Trophoblast cell (in vitro differentiated cells and primary cell): Measurements from ENCODE around the gene DIS3L2.

ENCODE experiments used
- DNase-seq, 2 donors: peaks; one replicate each; pipeline ENCODE4 v3.0.0-alpha.2; 2016
- H2AFZ ChIP-seq: 2 replicates; pipeline ENCODE4 v1.6.1; 2013; ENCODE audit warnings: low read length, moderate library complexity, mild to moderate bottlenecking; ENCODE audit not compliant: insufficient read depth, poor library complexity
- H2AK5ac ChIP-seq: 2 replicates; pipeline ENCODE4 v1.6.1; 2013; ENCODE audit warnings: mild to moderate bottlenecking, low read length
- H2BK120ac ChIP-seq: 2 replicates; pipeline ENCODE4 v1.6.1; 2013; ENCODE audit warnings: low read length, mild to moderate bottlenecking, moderate library complexity; ENCODE audit not compliant: insufficient read depth, poor library complexity
- H2BK12ac ChIP-seq: 2 replicates; pipeline ENCODE4 v1.6.1; 2013; ENCODE audit warnings: mild to moderate bottlenecking, low read length, moderate library complexity
- H2BK5ac ChIP-seq: 2 replicates; pipeline ENCODE4 v1.6.1; 2013; ENCODE audit warnings: low read length, low read depth, moderate library complexity, mild to moderate bottlenecking; ENCODE audit not compliant: poor library complexity
- H3K14ac ChIP-seq: 2 replicates; pipeline ENCODE4 v1.6.1; 2013; ENCODE audit warnings: mild to moderate bottlenecking, low read length
- H3K18ac ChIP-seq: 2 replicates; pipeline ENCODE4 v1.6.1; 2013; ENCODE audit warnings: mild to moderate bottlenecking, low read length
- H3K23ac ChIP-seq: 2 replicates; pipeline ENCODE4 v1.6.1; 2013; ENCODE audit warnings: low read length
- H3K27ac ChIP-seq: 2 replicates; pipeline ENCODE4 v1.5.1; 2013; ENCODE audit warnings: low read depth, mild to moderate bottlenecking, inconsistent platforms, low read length, moderate library complexity
- H3K27me3 ChIP-seq: 2 replicates; pipeline ENCODE4 v1.6.1; 2013; ENCODE audit warnings: inconsistent platforms, mild to moderate bottlenecking, low read length, moderate library complexity; ENCODE audit not compliant: insufficient read depth
- H3K36me3 ChIP-seq, 2 experiments: 1 replicate in 1 of 2; 2 replicates in 1 of 2; pipeline ENCODE4 v1.6.1; 2013; ENCODE audit warnings: low read length in 2 of 2, mild to moderate bottlenecking in 2 of 2, moderate library complexity in 1 of 2; ENCODE audit not compliant: insufficient read depth in 2 of 2, control insufficient read depth in 1 of 2
- H3K4ac ChIP-seq: 2 replicates; pipeline ENCODE4 v1.6.1; 2013; ENCODE audit warnings: low read depth, mild to moderate bottlenecking, low read length, moderate library complexity
- H3K4me1 ChIP-seq, 2 experiments: 1 replicate in 1 of 2; 2 replicates in 1 of 2; pipeline ENCODE4 v1.6.1; 2013; ENCODE audit warnings: low read length in 2 of 2, mild to moderate bottlenecking in 2 of 2, moderate library complexity in 1 of 2; ENCODE audit not compliant: insufficient read depth in 2 of 2, control insufficient read depth in 1 of 2
- H3K4me2 ChIP-seq: 2 replicates; pipeline ENCODE4 v1.6.1; 2013; ENCODE audit warnings: inconsistent platforms, mild to moderate bottlenecking, low read length, moderate library complexity
- H3K4me3 ChIP-seq: 2 replicates; pipeline ENCODE4 v1.5.1; 2013; ENCODE audit warnings: mild to moderate bottlenecking, low read depth, low read length, inconsistent platforms
- H3K79me1 ChIP-seq: one replicate; pipeline ENCODE4 v1.6.1; 2013; ENCODE audit warnings: low read length
- H3K79me2 ChIP-seq: 2 replicates; pipeline ENCODE4 v1.6.1; 2013; ENCODE audit warnings: low read length, mild to moderate bottlenecking; ENCODE audit not compliant: control insufficient read depth, insufficient read depth, poor library complexity
- H3K9ac ChIP-seq: 2 replicates; pipeline ENCODE4 v1.6.1; 2013; ENCODE audit warnings: mild to moderate bottlenecking, low read length
- H3K9me3 ChIP-seq: 2 replicates; pipeline ENCODE4 v1.6.1; 2013; ENCODE audit warnings: low read depth, mild to moderate bottlenecking, control low read depth, inconsistent platforms, low read length; ENCODE audit not compliant: insufficient read depth
- H4K12ac ChIP-seq: 2 replicates; pipeline ENCODE4 v1.6.1; 2013; ENCODE audit warnings: low read depth, mild to moderate bottlenecking, low read length, moderate library complexity
- H4K8ac ChIP-seq: 2 replicates; pipeline ENCODE4 v1.6.1; 2013; ENCODE audit warnings: low read depth, mild to moderate bottlenecking, low read length, moderate library complexity
- H4K91ac ChIP-seq: one replicate; pipeline ENCODE4 v1.6.1; 2013; ENCODE audit warnings: low read depth, mild to moderate bottlenecking, low read length, moderate library complexity
- WGBS: extraction: QIAGEN DNeasy Blood & Tissue Kit; methylation state at CpG from one replicate; pipeline ENCODE4 v1.1.7; 2013; ENCODE audit warnings: missing lambda C conversion rate; ENCODE audit not compliant: insufficient read length, insufficient coverage; ENCODE audit errors: extremely low coverage; 5-methylcytosine and 5-hydroxymethylcytosine counted together

Gene DIS3L2

DNA sequence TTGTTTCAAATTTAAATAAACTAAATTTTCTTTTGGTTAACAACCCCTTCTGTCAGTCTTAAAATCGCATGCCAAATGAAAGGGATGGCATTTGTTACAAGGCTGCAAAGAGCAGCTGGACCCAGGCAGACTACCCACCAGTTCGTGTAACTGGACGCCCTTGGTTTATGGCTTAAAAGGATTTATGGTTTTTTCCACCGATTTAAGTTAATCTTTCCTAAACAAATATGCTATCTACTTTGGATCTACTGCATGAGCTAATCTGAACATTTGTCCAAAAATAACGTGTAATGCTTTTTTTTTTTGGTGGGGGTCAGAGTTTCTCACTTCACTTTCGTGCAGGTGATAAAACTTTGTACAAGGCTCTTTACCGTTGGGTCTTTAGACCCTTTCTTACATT, 62.9 kb downstream of the DIS3L2 start:
- no peak for DNase-seq
- no peak overlapping the region for H2BK5ac ChIP-seq
- H2BK12ac ChIP-seq = no peak overlapping the region
- H3K27ac ChIP-seq = no peak overlapping the region
- no CpG with 5 or more reads among the region's 7 CpGs for WGBS
- no peak overlapping the region for H4K91ac ChIP-seq
- no peak overlapping the region for H2AK5ac ChIP-seq
- no peaks in the 10 kb centered on the region for H3K79me2 ChIP-seq
- no peak overlapping the region for H2AFZ ChIP-seq
- no peak overlapping the region for H3K23ac ChIP-seq
- no peaks in the 10 kb centered on the region for H3K79me1 ChIP-seq
- no peaks in the 10 kb centered on the region for H3K27me3 ChIP-seq
- H4K12ac ChIP-seq = no peak overlapping the region
- H4K8ac ChIP-seq = no peak overlapping the region
- no peak overlapping the region for H3K18ac ChIP-seq
- no peak overlapping the region for H3K4me2 ChIP-seq
- H3K9me3 ChIP-seq = no peaks in the 10 kb centered on the region
- H3K36me3 ChIP-seq = peaks cover 0 to 2% of the 10 kb centered on the region in 2 experiments
- no peak overlapping the region for H3K14ac ChIP-seq
- H3K4me3 ChIP-seq = no peak overlapping the region
- no peaks in the 10 kb centered on the region for H3K4me1 ChIP-seq
- H3K9ac ChIP-seq = no peak overlapping the region
- no peak overlapping the region for H3K4ac ChIP-seq
- H2BK120ac ChIP-seq = no peak overlapping the region

DNA sequence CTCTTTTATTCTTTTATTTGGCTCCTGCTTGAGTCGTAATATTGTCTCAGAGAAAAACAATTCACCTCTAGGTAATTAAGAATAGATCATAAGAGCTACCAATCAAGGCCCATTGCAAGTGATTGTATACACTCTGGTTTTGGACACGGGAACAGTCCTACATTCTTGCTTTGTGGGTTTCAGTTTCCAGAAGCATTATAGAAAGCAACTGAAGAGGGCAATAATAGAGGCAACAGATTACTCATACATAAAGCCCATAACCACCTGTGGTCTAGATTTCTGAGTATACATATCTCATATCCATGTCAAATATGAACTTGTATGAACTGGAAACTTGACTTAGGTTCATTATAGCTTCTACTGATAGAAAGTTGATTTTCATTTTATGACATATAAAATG, 65.4 kb downstream of the DIS3L2 start:
- Histone ChIP-seq H2AFZ (no peak overlapping the region), H3K14ac (no peak overlapping the region), H3K4me1 (no peaks in the 10 kb centered on the region), H3K9me3 (no peaks in the 10 kb centered on the region), H2BK5ac (no peak overlapping the region), H2BK12ac (no peak overlapping the region), H4K12ac (no peak overlapping the region), H3K4me3 (no peak overlapping the region), H3K4me2 (no peak overlapping the region), H3K79me2 (no peaks in the 10 kb centered on the region), H4K8ac (no peak overlapping the region), H3K9ac (no peak overlapping the region), H2BK120ac (no peak overlapping the region), H3K18ac (no peak overlapping the region), H4K91ac (no peak overlapping the region), H3K36me3 (peaks cover 1 to 2% of the 10 kb centered on the region in 2 experiments), H3K27me3 (no peaks in the 10 kb centered on the region), H3K23ac (no peak overlapping the region), H2AK5ac (no peak overlapping the region), H3K27ac (no peak overlapping the region), H3K4ac (no peak overlapping the region), H3K79me1 (no peaks in the 10 kb centered on the region)
- no CpG with 5 or more reads among the region's 2 CpGs for WGBS
- DNase-seq = no peak

DNA sequence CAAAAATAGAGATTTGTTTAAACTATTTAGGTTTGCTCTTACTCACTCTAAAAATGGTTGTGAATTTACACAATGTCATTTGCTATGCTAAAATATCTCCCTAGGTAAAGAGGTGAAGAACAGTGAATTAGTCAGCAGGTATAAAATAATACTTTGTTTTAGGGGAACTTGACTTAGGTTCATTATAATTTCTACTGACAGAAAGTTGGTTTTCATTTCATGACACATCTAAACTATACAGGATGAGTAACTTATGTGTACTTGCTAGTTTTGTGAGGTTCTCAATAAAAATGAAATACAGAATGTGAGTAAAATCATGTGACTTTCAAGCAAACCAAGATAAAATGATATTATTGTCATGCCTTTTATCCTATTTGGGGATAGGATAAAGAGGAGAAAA, 66.0 kb downstream of the DIS3L2 start:
- Histone ChIP-seq H3K14ac (no peak overlapping the region), H4K91ac (no peak overlapping the region), H3K27me3 (no peaks in the 10 kb centered on the region), H3K79me2 (no peaks in the 10 kb centered on the region), H4K8ac (no peak overlapping the region), H2BK12ac (no peak overlapping the region), H3K4me1 (no peaks in the 10 kb centered on the region), H2BK120ac (no peak overlapping the region), H3K4me2 (no peak overlapping the region), H3K9ac (no peak overlapping the region), H2BK5ac (no peak overlapping the region), H2AFZ (no peak overlapping the region), H3K36me3 (peaks cover 1 to 2% of the 10 kb centered on the region in 2 experiments), H3K27ac (no peak overlapping the region), H3K9me3 (no peaks in the 10 kb centered on the region), H3K18ac (no peak overlapping the region), H3K79me1 (no peaks in the 10 kb centered on the region), H3K4me3 (no peak overlapping the region), H3K23ac (no peak overlapping the region), H3K4ac (no peak overlapping the region), H4K12ac (no peak overlapping the region), H2AK5ac (no peak overlapping the region)
- DNase-seq = no peak

DNA sequence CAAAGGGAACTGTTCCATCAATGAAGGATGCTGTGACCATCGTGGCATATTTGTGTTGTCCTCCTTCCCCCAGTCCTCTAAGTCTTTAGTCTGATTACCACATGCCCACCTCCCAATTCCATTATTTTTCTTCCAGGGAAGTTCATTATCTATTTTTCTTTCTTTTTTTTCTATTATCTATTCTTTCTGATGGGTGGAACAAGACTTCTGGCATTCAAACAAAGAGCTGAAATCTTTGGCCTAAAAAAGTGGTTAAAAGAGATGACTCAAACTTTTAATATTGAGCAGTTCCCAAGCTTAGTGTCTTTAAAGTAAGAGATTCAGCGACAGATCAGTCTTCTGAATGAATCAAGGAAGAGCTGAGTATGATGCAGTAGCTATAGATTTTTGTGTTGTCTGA, 66.6 kb downstream of the DIS3L2 start:
- no peak overlapping the region for H4K91ac ChIP-seq
- no peaks in the 10 kb centered on the region for H3K4me1 ChIP-seq
- H3K23ac ChIP-seq = no peak overlapping the region
- no peak overlapping the region for H2BK120ac ChIP-seq
- no peak overlapping the region for H3K27ac ChIP-seq
- WGBS = no CpG with 5 or more reads among the region's 2 CpGs
- H3K4me3 ChIP-seq = no peak overlapping the region
- no peak overlapping the region for H3K18ac ChIP-seq
- no peak overlapping the region for H2BK12ac ChIP-seq
- H3K79me1 ChIP-seq = no peaks in the 10 kb centered on the region
- no peaks in the 10 kb centered on the region for H3K9me3 ChIP-seq
- H2BK5ac ChIP-seq = no peak overlapping the region
- no peak overlapping the region for H4K12ac ChIP-seq
- H3K27me3 ChIP-seq = no peaks in the 10 kb centered on the region
- H3K9ac ChIP-seq = no peak overlapping the region
- no peak overlapping the region for H4K8ac ChIP-seq
- H2AK5ac ChIP-seq = no peak overlapping the region
- H3K14ac ChIP-seq = no peak overlapping the region
- no peaks in the 10 kb centered on the region for H3K79me2 ChIP-seq
- H3K4me2 ChIP-seq = no peak overlapping the region
- H2AFZ ChIP-seq = no peak overlapping the region
- DNase-seq = no peak
- H3K4ac ChIP-seq = no peak overlapping the region
- peaks cover 1 to 2% of the 10 kb centered on the region in 2 experiments for H3K36me3 ChIP-seq

DNA sequence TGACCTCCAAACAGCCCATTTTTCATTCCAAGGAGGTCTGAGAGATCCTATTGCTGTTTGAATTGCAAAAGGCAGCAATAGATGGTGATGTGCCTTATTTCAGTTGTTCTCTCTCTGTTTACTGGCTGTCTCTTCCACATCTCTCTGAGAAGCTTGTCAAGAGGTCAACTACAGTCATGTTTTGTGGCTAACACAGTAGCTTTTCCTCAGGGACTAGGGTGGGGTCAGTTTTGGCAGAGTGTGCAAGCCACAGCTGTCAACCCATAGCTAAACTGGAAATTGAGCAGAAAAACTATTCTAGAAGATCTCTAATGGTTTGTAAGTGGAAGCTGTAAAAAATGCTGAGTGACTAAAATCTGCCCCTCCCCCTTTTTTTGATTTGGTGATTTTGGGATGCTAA, 67.1 kb downstream of the DIS3L2 start:
- no peak overlapping the region for H4K8ac ChIP-seq
- H2BK12ac ChIP-seq = no peak overlapping the region
- H3K4me1 ChIP-seq = no peaks in the 10 kb centered on the region
- peaks cover 1 to 2% of the 10 kb centered on the region in 2 experiments for H3K36me3 ChIP-seq
- no peak overlapping the region for H4K91ac ChIP-seq
- H2BK5ac ChIP-seq = no peak overlapping the region
- H3K79me2 ChIP-seq = no peaks in the 10 kb centered on the region
- H3K27ac ChIP-seq = no peak overlapping the region
- H3K23ac ChIP-seq = no peak overlapping the region
- no peak for DNase-seq
- H2AFZ ChIP-seq = no peak overlapping the region
- H3K4me2 ChIP-seq = no peak overlapping the region
- no peaks in the 10 kb centered on the region for H3K27me3 ChIP-seq
- no peak overlapping the region for H4K12ac ChIP-seq
- H3K18ac ChIP-seq = no peak overlapping the region
- H3K4ac ChIP-seq = no peak overlapping the region
- H3K9me3 ChIP-seq = no peaks in the 10 kb centered on the region
- no peak overlapping the region for H3K14ac ChIP-seq
- H3K4me3 ChIP-seq = no peak overlapping the region
- H3K9ac ChIP-seq = no peak overlapping the region
- H2BK120ac ChIP-seq = no peak overlapping the region
- H2AK5ac ChIP-seq = no peak overlapping the region
- H3K79me1 ChIP-seq = no peaks in the 10 kb centered on the region
